Stimulated activated CD8-positive, alpha-beta memory T cell treated with anti-CD3 and anti-CD28 coated beads, Interleukin-7, amount 100 ng/mL, for 48 hours (primary cell): ENCODE measurements around the gene RTN4.
"Not testable (repeated sequence)": the region's sequence is repeated elsewhere in the genome, so short reads cannot be mapped to it uniquely, and the experiment has no call there.

Experiments used
- DNase-seq, 2 donors: peaks; one replicate each; pipeline ENCODE4 v3.0.0-alpha.2; 2020; ENCODE audit warnings: low read depth in 1 of 2; ENCODE audit errors: extremely low read depth in 1 of 2

Gene RTN4

DNA sequence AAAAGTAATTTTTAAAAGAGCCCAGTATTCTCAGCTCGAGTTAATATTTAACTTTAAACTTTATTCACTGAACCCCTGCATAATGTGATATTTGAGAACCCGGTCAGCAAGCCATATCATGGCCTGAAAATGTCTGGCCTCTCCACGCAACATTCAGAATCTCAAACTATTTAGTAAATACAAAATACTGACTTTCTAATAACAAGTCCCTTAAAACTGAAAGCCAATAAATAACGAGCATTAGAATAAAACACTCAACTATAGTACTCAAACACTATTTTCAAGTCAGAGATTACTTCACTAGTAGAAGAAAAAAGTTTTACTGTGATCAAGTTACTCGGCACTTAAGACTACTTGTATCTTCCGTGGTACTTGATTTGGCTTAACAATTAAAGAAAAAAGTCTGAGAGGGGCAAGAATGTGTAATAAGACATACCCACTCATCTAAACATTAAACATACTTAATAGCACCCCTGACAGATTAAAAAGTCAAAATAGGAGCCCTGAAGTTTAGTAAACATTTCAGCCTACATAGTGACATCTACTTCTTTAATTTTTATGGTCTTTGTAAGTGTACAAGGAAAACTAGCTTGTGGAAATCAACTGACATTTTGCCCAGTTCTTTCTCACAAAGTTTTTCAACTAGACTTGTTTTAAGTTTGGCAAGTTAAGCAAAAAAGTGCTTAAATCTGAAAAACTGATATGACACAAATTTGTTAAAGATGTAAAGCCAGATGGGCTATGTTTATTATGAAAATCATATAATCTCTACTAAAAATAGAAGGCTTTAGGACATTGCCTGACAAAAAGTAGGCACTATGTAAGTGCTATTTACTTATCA, 38.2 kb downstream of the RTN4 start:
- DNase-seq, result no peak

DNA sequence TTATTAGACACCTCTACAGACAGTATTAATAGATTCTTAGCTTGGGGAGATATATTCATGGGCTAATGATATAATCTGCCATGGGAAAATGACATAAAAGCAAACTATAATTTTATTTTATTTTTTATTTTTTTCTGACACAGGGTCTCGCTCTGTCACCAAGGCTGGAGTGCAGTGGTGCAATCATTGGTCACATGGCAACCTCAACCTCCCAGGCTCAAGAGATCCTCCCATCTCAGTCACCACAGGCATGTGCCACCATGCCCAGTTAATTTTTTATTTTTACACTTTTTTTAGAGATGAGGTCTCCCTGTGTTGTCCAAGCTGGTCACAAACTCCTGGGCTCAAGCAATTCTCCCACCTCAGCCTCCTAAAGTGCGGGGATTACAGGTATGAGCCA, 39.3 kb downstream of the RTN4 start:
- DNase-seq, result no peak

DNA sequence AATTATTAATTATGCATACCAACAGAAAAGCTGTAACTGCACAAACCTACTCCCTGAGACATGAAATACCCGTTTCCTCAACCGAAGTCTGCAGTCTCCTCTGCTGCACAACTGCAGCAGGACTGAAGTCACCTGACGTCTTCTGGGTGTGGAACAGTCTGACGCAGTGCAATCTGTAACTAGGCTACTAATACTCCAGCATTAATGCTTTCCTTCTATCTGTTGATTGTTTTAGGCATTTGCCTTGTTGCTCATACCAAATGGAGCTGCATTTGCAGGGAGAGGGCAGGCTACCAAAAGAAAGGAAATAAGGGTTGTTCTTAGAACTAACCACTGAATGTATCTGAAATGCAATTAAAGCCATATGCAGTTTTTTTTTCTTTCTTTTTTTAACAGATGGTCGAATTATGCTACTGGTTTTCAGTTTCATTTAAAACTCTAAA, 40.1 kb downstream of the RTN4 start:
- DNase-seq, result no peak

DNA sequence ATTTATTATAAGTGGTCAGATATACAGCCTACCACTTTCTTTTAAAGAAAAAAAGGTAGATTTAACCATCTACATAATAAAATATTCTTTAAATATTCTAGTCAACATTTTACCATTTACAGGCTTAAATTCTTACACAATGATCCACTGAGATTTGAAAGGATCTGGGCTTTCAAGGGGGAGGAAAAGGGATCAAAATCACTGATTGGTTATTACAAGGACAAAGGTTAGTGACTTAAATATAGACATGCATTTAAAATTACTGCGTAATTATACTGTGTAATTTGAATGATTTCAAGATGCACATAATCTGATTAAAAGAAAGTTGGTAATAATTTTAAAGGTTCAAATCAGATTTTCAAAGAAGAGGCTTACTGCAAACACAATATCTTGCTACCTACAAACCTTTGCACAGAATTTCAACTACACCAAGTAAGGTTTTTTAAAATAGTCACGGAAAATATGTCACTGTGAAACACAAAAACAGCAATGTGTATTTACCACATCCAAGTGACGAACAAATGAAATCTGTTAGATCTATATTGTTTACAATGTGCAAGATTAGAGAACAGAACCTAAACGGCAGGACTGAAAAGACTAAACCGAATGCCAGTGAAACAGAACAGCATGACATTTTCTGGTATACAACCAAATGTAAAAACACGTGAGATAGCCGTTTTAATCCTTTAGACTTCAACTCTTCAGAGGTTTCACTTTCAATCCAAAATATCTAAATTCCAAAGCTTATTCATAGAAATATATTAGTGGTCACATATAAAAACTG, 40.8 kb downstream of the RTN4 start:
- no peak for DNase-seq

DNA sequence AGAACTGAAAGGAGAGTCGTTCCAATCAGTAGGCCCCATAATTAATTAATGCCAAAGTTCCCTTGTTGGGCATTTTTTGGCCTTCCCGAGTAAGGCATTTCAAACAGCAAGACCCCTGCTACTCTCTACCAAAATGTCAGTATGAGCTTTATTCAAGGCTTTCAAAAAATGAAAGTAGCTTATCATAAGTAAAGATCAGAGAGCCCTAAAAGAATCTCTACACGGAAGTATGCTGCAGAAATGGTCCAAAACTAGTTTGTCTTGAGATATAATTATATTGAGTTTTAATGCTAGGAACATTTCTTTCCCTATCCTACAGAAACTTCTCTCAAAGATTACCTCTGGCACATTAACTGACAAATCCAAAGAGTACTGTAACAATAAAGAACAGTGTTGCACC, 43.9 kb downstream of the RTN4 start:
- no peak for DNase-seq

DNA sequence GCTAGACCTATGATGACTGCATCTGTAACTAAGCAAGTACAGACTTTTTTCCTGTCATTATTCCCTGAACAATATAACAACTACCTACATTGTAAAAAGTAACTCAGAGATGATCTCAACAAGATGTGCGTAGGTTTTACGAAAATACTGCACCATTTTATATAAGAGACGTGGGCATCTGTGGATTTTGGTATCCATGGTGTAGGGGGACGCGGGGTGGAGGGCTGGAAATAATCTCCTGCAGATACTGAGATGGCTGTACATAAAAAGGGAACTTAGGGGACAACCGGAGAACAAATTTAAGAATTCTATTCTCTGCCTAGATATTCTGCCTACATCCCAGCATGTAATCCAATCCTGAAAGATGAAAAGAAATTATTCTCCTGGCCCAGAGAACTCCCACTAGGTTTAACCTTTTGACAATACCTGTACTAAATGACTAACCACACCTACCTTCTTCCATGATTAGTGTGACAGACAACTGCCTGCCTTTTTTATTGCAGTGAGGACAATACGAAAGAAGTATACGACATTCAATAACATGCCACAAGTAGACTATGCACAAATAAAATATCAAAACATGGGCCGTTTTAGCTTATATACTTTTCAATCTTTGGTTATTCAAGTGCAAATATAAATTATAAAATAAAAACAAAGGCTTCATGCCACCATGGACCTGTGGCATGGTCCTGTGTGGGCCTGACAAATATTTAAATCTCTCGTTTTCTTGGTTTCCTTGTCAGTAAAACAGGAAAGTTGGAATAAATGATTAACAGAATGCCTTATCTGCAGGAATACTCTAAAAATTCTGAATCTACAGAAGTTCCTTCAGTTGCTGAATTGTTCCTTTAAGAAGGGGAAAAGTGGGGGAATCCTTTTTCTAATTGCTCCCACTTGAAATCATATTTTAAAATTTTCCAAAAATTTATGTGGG, 46.3 kb downstream of the RTN4 start:
- no peak for DNase-seq

DNA sequence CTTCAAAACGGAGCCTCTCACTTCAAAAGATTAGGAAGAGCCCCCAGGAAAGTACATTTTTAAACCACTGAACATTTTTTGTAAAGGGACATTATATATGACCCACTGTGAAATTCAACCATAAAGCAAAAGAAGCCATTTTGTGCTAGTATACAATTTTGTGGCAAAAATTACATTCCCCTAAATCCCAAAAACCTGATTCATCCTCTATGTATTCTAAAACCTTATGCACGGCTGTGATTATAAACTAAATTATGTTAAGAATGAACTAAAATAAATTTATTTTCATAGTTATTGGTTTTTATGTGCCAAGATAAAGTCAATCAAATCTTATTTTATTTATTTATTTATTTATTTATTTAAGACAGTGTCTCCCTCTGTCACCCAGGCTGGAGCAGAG, 48.5 kb downstream of the RTN4 start:
- no peak for DNase-seq

DNA sequence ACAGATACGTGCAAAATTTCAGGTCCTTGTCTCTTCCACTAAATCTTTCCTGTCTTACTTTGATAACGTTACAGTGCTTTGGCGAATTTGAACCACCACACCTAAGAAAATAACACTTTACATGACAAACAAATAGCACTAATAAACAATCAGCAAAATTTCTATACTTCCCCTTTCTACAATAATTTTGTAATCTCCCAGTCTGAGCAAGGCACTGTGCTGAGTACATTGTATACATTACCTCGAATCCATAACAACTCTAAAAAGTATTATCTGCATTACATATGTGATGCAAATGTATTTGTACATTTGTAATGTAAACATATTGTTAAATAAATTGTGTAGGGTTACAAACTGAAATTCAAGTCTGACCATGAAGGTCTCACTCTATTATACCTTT, 49.9 kb downstream of the RTN4 start:
- no peak for DNase-seq

DNA sequence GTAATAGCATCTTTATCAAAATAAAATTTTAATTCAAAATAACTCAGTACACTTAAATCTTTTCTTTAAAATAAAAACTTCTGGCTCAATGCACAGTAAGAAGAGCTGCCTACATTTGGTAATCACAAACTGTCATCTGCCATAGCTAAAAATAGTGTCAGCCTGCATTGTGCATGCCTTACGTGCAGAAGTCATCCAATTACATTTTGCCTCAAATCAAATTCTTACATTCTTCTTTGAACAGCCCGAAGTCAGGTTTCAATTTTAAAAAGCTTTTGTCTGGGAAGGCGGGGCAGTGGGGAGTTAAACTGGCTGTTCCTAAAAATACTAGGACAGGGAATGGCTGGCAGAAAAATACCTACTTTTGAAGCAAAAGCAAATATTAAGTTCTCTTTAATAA, 51.1 kb downstream of the RTN4 start:
- no peak for DNase-seq

DNA sequence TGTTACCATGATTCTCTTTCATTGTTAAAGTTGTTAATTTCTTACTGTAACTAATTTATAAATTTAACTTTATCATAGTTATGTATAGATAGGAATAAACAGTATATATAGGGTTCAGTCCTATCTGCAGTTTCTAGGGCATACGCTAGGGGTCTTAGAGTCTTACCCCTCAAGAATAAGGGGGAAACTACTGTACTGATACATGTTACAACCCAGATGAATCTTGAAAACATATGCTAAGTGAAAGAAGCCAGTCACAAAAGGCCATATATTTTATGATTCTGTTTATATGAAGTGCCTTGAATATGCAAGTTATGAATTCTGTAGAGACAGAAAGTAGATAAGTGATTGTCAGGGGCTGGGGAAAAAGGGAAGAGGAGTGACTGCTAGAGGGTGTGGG, 52.4 kb downstream of the RTN4 start:
- no peak for DNase-seq

DNA sequence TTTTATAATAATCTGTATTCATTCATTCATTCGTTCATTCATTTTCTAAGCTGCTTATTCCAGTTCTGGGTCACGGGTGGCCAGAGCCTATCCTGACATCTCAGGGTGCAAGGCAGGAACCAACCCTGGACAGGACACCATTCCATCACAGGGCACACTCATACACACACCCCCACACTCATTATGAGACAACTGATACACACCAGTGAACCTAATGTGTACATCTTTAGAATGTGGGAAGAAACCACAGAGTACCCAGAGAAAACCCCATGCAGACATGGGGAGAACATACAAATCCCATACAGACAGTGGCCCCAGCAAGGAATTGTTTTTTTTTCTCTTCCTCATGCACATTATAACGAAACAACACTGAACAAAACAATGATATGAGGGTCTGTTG, 54.7 kb downstream of the RTN4 start:
- DNase-seq, result no peak

DNA sequence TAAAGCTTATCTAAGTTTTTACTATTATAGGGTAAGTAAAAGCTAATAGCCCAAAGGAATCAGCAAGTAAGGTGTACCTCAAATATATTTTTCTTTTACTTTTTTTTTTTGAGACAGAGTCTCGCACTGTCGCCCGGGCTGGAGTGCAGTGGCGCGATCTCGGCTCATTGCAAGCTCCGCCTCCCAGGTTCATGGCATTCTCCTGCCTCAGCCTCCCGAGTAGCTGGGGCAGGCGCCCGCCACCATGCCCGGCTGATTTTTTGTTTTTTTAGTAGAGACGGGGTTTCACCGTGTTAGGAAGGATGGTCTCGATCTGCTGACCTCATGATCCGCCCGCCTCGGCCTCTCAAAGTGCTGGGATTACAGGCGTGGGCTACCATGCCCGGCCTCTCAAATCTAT, 59.6 kb downstream of the RTN4 start:
- not testable (repeated sequence) for DNase-seq

DNA sequence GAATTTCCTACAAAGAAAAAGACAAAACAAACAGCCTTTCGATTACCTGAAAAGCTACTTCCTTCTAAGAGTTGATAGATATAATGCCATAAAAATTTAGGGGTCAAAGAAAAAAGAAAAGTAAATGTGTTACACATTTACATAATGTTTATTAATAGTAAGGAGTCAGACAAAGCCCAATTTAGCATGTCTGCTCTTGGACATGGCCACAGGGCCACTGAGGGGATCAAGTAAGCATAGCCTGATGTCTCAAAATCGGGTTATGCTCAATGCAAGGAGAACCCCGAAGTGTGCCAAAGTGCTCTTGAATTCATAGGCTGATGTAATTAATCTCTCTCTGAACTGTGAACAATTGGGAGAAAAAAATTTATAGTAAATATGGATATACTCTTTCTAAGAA, 61.6 kb downstream of the RTN4 start:
- no peak for DNase-seq

DNA sequence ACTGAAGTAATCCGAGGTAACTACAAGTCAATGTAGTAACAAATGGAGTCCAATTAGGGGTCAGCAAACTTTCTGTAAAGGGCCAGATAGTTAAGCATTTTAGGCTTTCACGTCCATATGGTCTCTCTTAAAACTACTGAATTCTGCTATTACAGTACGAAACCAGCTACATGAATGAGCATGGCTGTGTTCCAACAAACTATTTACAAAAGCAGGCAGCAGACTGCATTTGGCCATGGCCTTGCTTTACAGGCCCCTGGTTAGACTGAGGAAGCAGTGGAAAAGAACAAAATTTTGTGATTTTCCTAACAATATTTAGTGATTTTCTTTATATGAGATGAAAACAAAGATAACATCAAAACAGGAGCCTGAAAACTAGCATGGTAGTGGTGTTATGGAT, 64.0 kb downstream of the RTN4 start:
- no peak for DNase-seq

DNA sequence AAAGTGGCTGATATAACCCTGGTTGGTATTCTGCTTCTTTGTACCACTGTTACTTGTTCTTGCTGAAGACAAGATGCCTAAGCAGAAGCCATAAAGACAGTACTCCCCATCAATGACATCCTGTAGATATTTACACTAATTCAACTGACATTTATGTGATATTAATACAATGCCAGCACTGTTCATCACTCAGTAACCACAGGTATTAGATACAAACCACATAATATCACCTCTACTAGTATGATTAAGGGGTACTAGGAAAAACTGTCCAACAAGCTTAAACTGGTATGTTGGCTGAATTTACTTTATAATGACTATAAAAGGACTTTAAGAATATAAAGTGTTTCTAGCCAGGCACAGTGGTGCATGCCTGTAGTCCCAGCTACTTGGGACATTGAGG, 65.8 kb downstream of the RTN4 start:
- DNase-seq, result no peak

DNA sequence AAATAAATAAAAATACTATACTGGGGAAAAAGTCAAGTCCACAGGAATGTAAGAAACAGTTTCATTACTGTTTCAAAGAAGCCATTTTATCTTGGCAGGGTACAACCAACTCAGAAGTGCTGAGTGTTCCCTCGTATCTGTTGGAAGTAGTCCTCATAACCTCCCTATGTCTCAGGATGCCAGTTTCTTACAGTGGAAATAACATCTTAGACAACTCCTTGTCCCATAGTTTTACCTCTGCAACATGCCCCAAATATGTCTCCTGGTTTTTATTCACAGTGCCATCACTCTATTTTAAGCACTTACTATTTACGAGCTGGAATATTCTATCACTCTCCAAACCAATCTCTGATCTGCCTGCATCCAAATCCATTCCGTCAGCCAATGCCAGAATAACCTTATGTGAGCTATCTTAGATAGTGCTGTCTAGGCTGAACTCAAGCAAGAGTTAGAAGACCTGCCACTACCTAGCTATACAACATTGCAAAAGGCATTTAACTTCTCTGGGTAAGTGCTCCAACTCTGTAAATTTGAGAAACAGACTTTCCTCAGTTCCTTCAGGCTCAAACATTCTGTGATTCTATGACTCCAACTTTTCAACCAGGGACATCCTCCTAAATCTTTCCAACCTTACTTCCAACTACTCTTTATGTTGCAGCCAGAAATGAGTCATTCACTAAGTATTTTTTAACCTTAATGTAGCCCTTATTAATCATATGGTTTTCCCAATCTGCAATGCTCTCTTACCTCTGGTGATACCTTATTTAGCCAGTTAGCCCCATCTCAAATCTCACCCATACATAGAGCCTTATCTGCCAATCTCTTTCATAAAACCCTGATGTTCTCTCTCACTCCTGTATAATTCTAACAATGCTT, 66.7 kb downstream of the RTN4 start:
- no peak for DNase-seq

DNA sequence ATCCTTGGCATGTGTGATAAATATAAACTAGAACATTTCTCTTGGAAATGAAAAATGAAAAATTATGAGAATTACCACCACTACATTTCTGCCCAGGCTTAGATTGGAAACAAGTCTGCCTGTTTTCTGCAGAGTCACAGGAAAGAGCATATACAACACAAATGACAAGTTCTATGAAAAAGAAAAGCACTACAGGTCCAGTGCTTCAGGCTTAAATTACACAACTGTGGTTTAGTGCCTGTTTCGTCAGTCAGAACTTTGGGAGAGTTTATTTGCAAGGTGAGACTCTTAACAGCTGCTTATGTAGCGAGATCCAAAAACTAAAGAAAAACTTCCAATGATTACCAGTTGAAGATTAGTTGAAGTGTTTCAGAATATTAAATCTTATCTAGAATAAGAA, 68.9 kb downstream of the RTN4 start:
- DNase-seq, result no peak

DNA sequence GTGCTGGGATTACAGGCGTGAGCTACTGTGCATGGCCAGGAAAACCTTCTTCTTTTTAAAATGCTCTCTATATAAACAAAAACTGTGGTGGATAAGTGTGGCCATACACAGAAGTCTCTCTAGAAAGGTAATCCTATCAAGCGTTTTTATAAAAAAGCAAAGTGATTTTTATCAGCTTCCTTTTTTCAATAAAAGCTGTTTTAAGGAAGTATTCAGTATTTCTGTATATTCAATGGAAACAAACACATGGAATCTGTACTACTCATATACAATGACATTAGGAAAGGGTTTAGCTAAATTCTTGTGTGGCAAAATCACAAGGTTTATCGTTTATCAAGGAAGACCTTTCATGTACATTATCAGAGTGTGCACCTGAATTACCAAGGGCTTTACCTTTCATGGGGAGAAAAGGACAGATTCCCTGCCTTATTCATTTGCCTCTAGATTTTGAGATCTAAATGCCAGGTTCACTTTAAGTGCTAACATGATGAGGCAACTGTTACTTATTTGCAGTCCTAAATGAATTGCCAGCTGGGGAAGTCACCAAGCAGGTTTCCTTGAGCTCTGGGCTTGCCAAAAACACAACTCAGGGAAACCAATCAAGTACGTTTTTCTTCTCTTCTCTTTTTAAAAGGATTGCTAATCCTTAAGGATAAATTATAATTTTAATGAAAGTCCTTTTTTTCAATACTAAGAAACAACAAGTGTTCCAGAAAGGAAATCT, 70.8 kb downstream of the RTN4 start:
- DNase-seq, result no peak

DNA sequence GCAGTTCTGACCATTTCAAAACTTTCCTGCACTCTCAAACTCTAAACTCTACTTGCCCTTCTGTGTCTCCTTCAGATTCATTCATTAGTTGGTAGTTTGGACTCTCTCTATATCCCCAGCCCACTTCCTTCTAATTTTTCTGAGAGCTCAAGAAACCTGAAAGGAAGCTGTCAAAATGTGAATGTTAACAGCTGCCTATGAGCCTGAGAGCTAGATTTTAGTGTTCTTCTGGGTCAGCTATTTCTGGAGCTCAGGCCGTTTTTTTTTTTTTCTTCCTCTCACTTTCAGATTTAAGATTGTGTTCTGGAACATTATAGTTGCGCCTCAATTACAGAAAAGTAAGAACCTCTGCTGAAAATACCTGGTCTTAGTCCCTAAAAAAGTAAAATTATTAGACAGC, 73.1 kb downstream of the RTN4 start:
- no peak for DNase-seq
